K562 (cell line): ENCODE results near the gene BEST1. TPM values are rescaled to one million over a fixed set of nuclear protein-coding genes. Genes with fewer than 3 reads are reported as not detected.

ENCODE experiments used
- ARNT ChIP-seq, 2 experiments: fragments of 450-650 bp; IDR thresholded peaks; 2 replicates each; pipeline ENCODE4 v1.6.1; 2016; ENCODE audit warnings: mild to moderate bottlenecking in 1 of 2
- CHD4 ChIP-seq: fragments of 200-600 bp; sonication (generic); IDR thresholded peaks from 3 replicates; pipeline ENCODE4 v1.6.1; 2012; ENCODE audit warnings: low read depth, mild to moderate bottlenecking, mixed read lengths, low read length, inconsistent platforms; ENCODE audit not compliant: insufficient read depth, insufficient replicate concordance, poor library complexity, severe bottlenecking
- DACH1 ChIP-seq: fragments of 450-650 bp; IDR thresholded peaks from 2 replicates; pipeline ENCODE4 v1.6.1; 2018; ENCODE audit not compliant: partially characterized antibody
- ELF1 ChIP-seq: fragments of 200-800 bp; sonication (Bioruptor generic); IDR thresholded peaks from 2 replicates; pipeline ENCODE4 v1.6.1; 2016; ENCODE audit warnings: missing genetic modification characterization, missing compliant biosample characterization
- ELF2 ChIP-seq: fragments of 250-450 bp; sonication (Bioruptor Pico); IDR thresholded peaks from 2 replicates; pipeline ENCODE4 v1.5.0; 2021; ENCODE audit warnings: mild to moderate bottlenecking
- FOSL1 ChIP-seq: fragments of 200-800 bp; sonication (Bioruptor generic); conservative IDR thresholded peaks from 2 replicates; pipeline ENCODE4 v1.6.1; 2016; ENCODE audit warnings: missing genetic modification characterization, missing compliant biosample characterization
- FOXA3 ChIP-seq, 2 experiments: fragments of 450-650 bp in 1 of 2; sonication (generic) in 1 of 2; formaldehyde crosslinking; IDR thresholded peaks in 1 of 2; conservative IDR thresholded peaks in 1 of 2; 2 replicates each; pipeline versions ENCODE4 v1.4.0 to v1.8.0; 2020 to 2022; ENCODE audit warnings: mild to moderate bottlenecking in 2 of 2, missing genetic modification reagents in 1 of 2
- FOXJ3 ChIP-seq: sonication (generic); formaldehyde crosslinking; IDR thresholded peaks from 2 replicates; pipeline ENCODE4 v1.4.0; 2020; ENCODE audit warnings: mild to moderate bottlenecking, missing genetic modification reagents
- GATA2 ChIP-seq: sonication (generic); formaldehyde crosslinking; IDR thresholded peaks from 2 replicates; pipeline ENCODE4 v1.4.0; 2020; ENCODE audit warnings: mild to moderate bottlenecking, missing genetic modification reagents
- MAX ChIP-seq: sonication (generic); formaldehyde crosslinking; IDR thresholded peaks from 2 replicates; pipeline ENCODE4 v1.9.0; 2022; ENCODE audit warnings: mild to moderate bottlenecking, missing genetic modification reagents
- MEF2A ChIP-seq: IDR thresholded peaks from 2 replicates; pipeline ENCODE4 v1.6.1; 2011; ENCODE audit warnings: low read depth, mild to moderate bottlenecking, low read length, moderate library complexity; ENCODE audit not compliant: control insufficient read depth
- NCOA4 ChIP-seq: fragments of 450-650 bp; IDR thresholded peaks from 2 replicates; pipeline ENCODE4 v1.6.1; 2018; ENCODE audit warnings: mild to moderate bottlenecking; ENCODE audit not compliant: partially characterized antibody
- POLR2AphosphoS2 ChIP-seq: IDR thresholded peaks from 2 replicates; pipeline ENCODE4 v1.6.1; 2012; ENCODE audit warnings: low read length, improper control_type of control experiment
- SIX5 ChIP-seq, 2 experiments: IDR thresholded peaks; 2 replicates each; pipeline ENCODE4 v1.6.1; 2011; ENCODE audit warnings: low read length in 2 of 2, borderline replicate concordance in 1 of 2, low read depth in 1 of 2, mild to moderate bottlenecking in 1 of 2, moderate library complexity in 1 of 2; ENCODE audit not compliant: insufficient read depth in 1 of 2
- SMAD1 ChIP-seq: fragments of 150-350 bp; IDR thresholded peaks from 2 replicates; pipeline ENCODE4 v1.6.1; 2014; ENCODE audit warnings: low read length, low read depth; ENCODE audit not compliant: partially characterized antibody
- SMARCC2 ChIP-seq: fragments of 450-650 bp; IDR thresholded peaks from 2 replicates; pipeline ENCODE4 v1.6.1; 2017; ENCODE audit warnings: antibody characterized with exemption, moderate library complexity, mild to moderate bottlenecking, low read depth
- SMC3 ChIP-seq: conservative IDR thresholded peaks from 2 replicates; pipeline ENCODE4 v1.6.1; 2011; ENCODE audit warnings: low read depth, low read length, improper control_type of control experiment; ENCODE audit not compliant: insufficient read depth
- ZBTB7A ChIP-seq: IDR thresholded peaks from 2 replicates; pipeline ENCODE4 v1.6.1; 2011; ENCODE audit warnings: low read depth, mild to moderate bottlenecking, low read length, moderate library complexity, borderline replicate concordance; ENCODE audit not compliant: control insufficient read depth
- ZNF175 ChIP-seq: fragments of 200-800 bp; sonication (Bioruptor generic); IDR thresholded peaks from 2 replicates; pipeline ENCODE4 v1.6.1; 2016; ENCODE audit warnings: low read depth, mild to moderate bottlenecking, missing genetic modification characterization, missing compliant biosample characterization
- ZNF316 ChIP-seq: fragments of 450-650 bp; IDR thresholded peaks from 2 replicates; pipeline ENCODE4 v1.6.1; 2016
- ZNF76 ChIP-seq: fragments of 250-450 bp; sonication (Bioruptor Pico); IDR thresholded peaks from 2 replicates; pipeline ENCODE4 v1.4.0; 2020; ENCODE audit warnings: mild to moderate bottlenecking, moderate library complexity, borderline replicate concordance
- polyA plus RNA-seq, 8 experiments: library from polyadenylated mRNA; depleted of rRNA in 4 of 8; stranded (reverse) in 5 of 8; unstranded in 3 of 8; fragments of >200 nt; fragmentation: Nextera tagmentation in 2 of 8; fragmentation: Illumina TruSeq in 1 of 8; extraction: Ambion mirVana in 2 of 8; extraction: Trizol in 1 of 8; gene quantifications; 2 replicates each; pipeline versions ENCODE4 v1.2.1 to v1.2.3, GENCODE V29; 2011 to 2014; ENCODE audit warnings: inconsistent platforms in 1 of 8, missing spikeins in 1 of 8
- total RNA-seq, 7 experiments: library from RNA; depleted of rRNA in 6 of 7; stranded (reverse); fragments of >200 nt in 6 of 7; fragmentation: Illumina TruSeq in 2 of 7; extraction: Trizol in 2 of 7; gene quantifications; 2 replicates each; pipeline versions ENCODE4 v1.2.1 to v1.2.3, GENCODE V29; 2011 to 2021; ENCODE audit warnings: low replicate concordance in 1 of 7
- TF ChIP-seq, protein P1 (sequence below): sonication (generic); formaldehyde crosslinking; IDR thresholded peaks from 2 replicates; pipeline ENCODE4 v1.8.1; 2023; ENCODE audit warnings: mild to moderate bottlenecking, missing genetic modification reagents
- TF ChIP-seq, protein P2 (sequence below): fragments of 450-650 bp; formaldehyde crosslinking; IDR thresholded peaks from 2 replicates; pipeline ENCODE4 v1.4.0; 2020; ENCODE audit warnings: mild to moderate bottlenecking, moderate library complexity

The BEST1 gene
- total and polyA plus RNA-seq, 9 of the 15 experiments (the other 6 are each of a cell fraction or from before 2014, with no cell fraction given): 0.07 to 1.3 (median 0.40) TPM

DNA sequence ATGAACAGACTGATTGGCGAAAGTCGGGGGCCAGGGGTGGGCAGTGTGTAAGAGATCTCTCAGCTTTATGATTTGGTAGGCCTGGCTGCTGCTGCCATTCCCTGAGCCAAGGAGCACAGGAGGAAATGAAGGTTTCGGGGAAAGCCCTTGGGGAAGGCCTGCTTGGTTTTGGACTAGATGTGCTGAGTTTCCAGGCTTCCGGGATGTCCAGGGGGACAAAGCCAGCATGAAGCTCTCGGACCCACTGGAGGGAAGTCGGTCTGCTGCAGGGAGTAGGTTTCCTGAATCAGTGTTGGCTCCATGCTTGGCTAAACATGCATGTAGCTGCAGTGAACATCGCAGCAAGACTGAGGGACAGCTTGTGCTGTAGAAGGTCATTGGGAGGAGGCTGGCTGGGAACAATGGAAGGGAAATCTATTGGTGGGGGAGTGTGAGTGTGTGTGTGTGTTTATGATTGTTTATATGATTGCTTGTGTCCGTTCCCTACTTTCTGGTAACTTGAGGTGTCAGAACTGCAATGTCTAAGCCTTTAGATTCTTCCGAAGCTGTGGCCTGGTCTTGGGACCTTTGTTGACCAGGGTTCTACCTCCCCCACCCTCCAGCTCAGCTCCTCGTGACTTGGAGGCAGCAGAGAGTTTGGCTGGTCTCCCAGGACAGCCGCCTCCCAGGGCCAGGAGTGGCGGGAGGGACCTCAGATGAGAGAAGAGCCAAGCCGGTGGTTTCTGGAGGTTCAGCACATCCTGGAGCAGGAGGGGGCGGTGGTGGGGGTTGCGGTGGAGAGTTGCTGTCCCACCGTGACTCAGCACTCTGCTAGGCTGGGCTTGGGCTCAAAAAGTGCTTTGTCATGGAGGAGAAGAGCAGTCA lies 21.3 kb downstream of the BEST1 start (continued):
- TF ChIP-seq, protein P1, sequence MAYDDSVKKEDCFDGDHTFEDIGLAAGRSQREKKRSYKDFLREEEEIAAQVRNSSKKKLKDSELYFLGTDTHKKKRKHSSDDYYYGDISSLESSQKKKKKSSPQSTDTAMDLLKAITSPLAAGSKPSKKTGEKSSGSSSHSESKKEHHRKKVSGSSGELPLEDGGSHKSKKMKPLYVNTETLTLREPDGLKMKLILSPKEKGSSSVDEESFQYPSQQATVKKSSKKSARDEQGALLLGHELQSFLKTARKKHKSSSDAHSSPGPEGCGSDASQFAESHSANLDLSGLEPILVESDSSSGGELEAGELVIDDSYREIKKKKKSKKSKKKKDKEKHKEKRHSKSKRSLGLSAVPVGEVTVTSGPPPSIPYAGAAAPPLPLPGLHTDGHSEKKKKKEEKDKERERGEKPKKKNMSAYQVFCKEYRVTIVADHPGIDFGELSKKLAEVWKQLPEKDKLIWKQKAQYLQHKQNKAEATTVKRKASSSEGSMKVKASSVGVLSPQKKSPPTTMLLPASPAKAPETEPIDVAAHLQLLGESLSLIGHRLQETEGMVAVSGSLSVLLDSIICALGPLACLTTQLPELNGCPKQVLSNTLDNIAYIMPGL: no peak
- TF ChIP-seq DACH1 (no peak), SMC3 (0 out of 2 replicates have a peak, but pooled peaks have one; percentile 23), ZNF316 (peak; percentile 100), SMARCC2 (peak; percentile 74; the same call in 1 of the 2 replicates), ZNF76 (no peak), FOXA3 (CRISPR knock-in tag; conservative IDR thresholded peaks at IDR 0.05 in 1 of 2, IDR thresholded peaks at IDR 0.05 in 1 of 2) (peak; percentile 76 to 79), ZBTB7A (peak; percentile 94; the same call in 1 of the 2 replicates), POLR2AphosphoS2 (no peak; the same call in 1 of the 2 replicates), FOXJ3 (CRISPR knock-in tag) (no peak), GATA2 (CRISPR knock-in tag) (no peak), MAX (CRISPR knock-in tag) (peak; percentile 81), FOSL1 (tag) (peak; percentile 93), SMAD1 (peak; percentile 79), ELF2 (CRISPR knock-in tag) (no peak), MEF2A (no peak), NCOA4 (no peak), ARNT (IDR thresholded peaks at IDR 0.05) (peak; percentile 74 to 83; a peak in 2 of 4 replicates), CHD4 (no peak), SIX5 (IDR thresholded peaks at IDR 0.05; ENCODE audit: borderline replicate concordance in 1 of 2, insufficient read depth in 1 of 2, low read depth in 1 of 2, low read length in 2 of 2) (no peak), ELF1 (tag) (peak; percentile 83), ZNF175 (peak; percentile 71; the same call in 1 of the 2 replicates)
- TF ChIP-seq, protein P2, sequence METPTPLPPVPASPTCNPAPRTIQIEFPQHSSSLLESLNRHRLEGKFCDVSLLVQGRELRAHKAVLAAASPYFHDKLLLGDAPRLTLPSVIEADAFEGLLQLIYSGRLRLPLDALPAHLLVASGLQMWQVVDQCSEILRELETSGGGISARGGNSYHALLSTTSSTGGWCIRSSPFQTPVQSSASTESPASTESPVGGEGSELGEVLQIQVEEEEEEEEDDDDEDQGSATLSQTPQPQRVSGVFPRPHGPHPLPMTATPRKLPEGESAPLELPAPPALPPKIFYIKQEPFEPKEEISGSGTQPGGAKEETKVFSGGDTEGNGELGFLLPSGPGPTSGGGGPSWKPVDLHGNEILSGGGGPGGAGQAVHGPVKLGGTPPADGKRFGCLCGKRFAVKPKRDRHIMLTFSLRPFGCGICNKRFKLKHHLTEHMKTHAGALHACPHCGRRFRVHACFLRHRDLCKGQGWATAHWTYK (CRISPR knock-in tag): no peak
